CD4-positive, alpha-beta T cell (primary cell): ENCODE data around the gene UHMK1. TPM values are rescaled to one million over a fixed set of nuclear protein-coding genes. Genes with fewer than 3 reads are reported as not detected.

Source experiments
- ATAC-seq: fragments of 200-7000 bp; cut with Tn5 transposase; one replicate; pipeline ENCODE4 v1.10.0; 2022; ENCODE audit warnings: mild to moderate bottlenecking; ENCODE audit not compliant: poor library complexity
- CTCF ChIA-PET: fragments of 350-600 bp; sonication (Branson Sonifier 250); formaldehyde crosslinking; loops from one replicate; lab custom pipeline; 2021; ENCODE audit warnings: antibody characterized with exemption, inconsistent platforms; lab: Charles Lee
- POLR2A ChIA-PET: fragments of 350-600 bp; sonication (Branson Sonifier 250); formaldehyde crosslinking; loops from one replicate; lab custom pipeline; 2021; ENCODE audit warnings: antibody characterized with exemption, inconsistent platforms; lab: Charles Lee
- DNase-seq, 14 experiments: peaks; one replicate each; pipeline ENCODE4 v3.0.0-alpha.2; 2013 to 2020; ENCODE audit warnings: mixed read lengths in 2 of 14
- H3K27ac ChIP-seq, 2 donors: one replicate each; pipeline versions ENCODE4 v1.5.1 to v1.7.0; 2013; ENCODE audit warnings: low read length in 2 of 2, low read depth in 1 of 2, mild to moderate bottlenecking in 1 of 2
- H3K27me3 ChIP-seq, 2 experiments: 1 replicate in 1 of 2; 2 replicates in 1 of 2; pipeline versions ENCODE4 v1.6.1 to v1.7.0; 2013; ENCODE audit warnings: low read length in 2 of 2, control low read depth in 1 of 2, mild to moderate bottlenecking in 1 of 2, moderate library complexity in 1 of 2; ENCODE audit not compliant: insufficient read depth in 2 of 2, control insufficient read depth in 1 of 2
- H3K36me3 ChIP-seq: one replicate; pipeline ENCODE4 v1.6.1; 2013; ENCODE audit warnings: low read length, control low read depth; ENCODE audit not compliant: insufficient read depth
- H3K4me1 ChIP-seq: one replicate; pipeline ENCODE4 v1.6.1; 2013; ENCODE audit warnings: low read length, control low read depth; ENCODE audit not compliant: insufficient read depth
- H3K4me3 ChIP-seq: one replicate; pipeline ENCODE4 v1.5.1; 2013; ENCODE audit warnings: mild to moderate bottlenecking, low read length, moderate library complexity
- H3K9me3 ChIP-seq, 2 experiments: 1 replicate in 1 of 2; 2 replicates in 1 of 2; pipeline versions ENCODE4 v1.6.1 to v1.7.0; 2013; ENCODE audit warnings: low read length in 2 of 2, mild to moderate bottlenecking in 2 of 2, control low read depth in 1 of 2, moderate library complexity in 1 of 2; ENCODE audit not compliant: control insufficient read depth in 1 of 2, insufficient read depth in 1 of 2
- H3K27ac Mint-ChIP-seq: one replicate; pipeline ENCODE4 v1.8.0; 2020; ENCODE audit warnings: mixed read lengths
- H3K27me3 Mint-ChIP-seq: one replicate; pipeline ENCODE4 v1.8.0; 2021; ENCODE audit warnings: mixed read lengths
- H3K36me3 Mint-ChIP-seq: one replicate; pipeline ENCODE4 v1.8.0; 2021; ENCODE audit warnings: low read depth, mixed read lengths
- H3K4me1 Mint-ChIP-seq: one replicate; pipeline ENCODE4 v1.8.0; 2021; ENCODE audit warnings: low read depth, mixed read lengths
- H3K4me3 Mint-ChIP-seq: one replicate; pipeline ENCODE4 v1.8.0; 2020; ENCODE audit warnings: mild to moderate bottlenecking, mixed read lengths
- H3K9me3 Mint-ChIP-seq: one replicate; pipeline ENCODE4 v1.8.0; 2020; ENCODE audit warnings: mixed read lengths
- intact Hi-C, 2 experiments: fragments of 100-400 bp; cut with DNase I in 1 of 2; cut with micrococcal nuclease in 1 of 2; formaldehyde crosslinking; loops; one replicate each; pipeline versions ENCODE4 v1.15.1 to v1.9.0; 2023 to 2025; cut with DNase I, micrococcal nuclease
- total RNA-seq, 174 experiments: library from RNA in 2 of 174; stranded (reverse) in 2 of 174; gene quantifications; one replicate each; pipeline ENCODE4 v1.2.3 and lab custom pipeline; 2021 to 2026
- TF ChIP-seq, protein P1 (sequence below): fragments of 200-600 bp; IDR thresholded peaks from one replicate; pipeline ENCODE4 v1.8.0; 2022; ENCODE audit warnings: antibody characterized with exemption, mild to moderate bottlenecking

Gene UHMK1
- total RNA-seq, 2 experiments from 2014 or later = 47.3 to 47.6 TPM

- no peaks in the 10 kb centered on the region for H3K4me1 ChIP-seq
- ATAC-seq = no peak
Observed at GRCh38 chr1:162536511-162536910, 38.9 kb downstream of the UHMK1 start.

GRCh38 chr1:162537216-162537615 is 39.6 kb downstream of the UHMK1 start:
- no peak overlapping the region for H3K4me3 Mint-ChIP-seq
- H3K36me3 Mint-ChIP-seq = no peaks in the 10 kb centered on the region
- H3K4me3 ChIP-seq = no peak overlapping the region
- ChIA-PET POLR2A (no interaction called here), CTCF (interaction anchor here (1.5 to 1.7 kb wide), 2 partner anchors 9 to 11 kb away, joined by 3 read pairs; no protein-coding TSS in a partner anchor)
- H3K27ac Mint-ChIP-seq = no peak overlapping the region
- DNase-seq = no peak
- H3K36me3 ChIP-seq = no peaks in the 10 kb centered on the region
- TF ChIP-seq, protein P1, sequence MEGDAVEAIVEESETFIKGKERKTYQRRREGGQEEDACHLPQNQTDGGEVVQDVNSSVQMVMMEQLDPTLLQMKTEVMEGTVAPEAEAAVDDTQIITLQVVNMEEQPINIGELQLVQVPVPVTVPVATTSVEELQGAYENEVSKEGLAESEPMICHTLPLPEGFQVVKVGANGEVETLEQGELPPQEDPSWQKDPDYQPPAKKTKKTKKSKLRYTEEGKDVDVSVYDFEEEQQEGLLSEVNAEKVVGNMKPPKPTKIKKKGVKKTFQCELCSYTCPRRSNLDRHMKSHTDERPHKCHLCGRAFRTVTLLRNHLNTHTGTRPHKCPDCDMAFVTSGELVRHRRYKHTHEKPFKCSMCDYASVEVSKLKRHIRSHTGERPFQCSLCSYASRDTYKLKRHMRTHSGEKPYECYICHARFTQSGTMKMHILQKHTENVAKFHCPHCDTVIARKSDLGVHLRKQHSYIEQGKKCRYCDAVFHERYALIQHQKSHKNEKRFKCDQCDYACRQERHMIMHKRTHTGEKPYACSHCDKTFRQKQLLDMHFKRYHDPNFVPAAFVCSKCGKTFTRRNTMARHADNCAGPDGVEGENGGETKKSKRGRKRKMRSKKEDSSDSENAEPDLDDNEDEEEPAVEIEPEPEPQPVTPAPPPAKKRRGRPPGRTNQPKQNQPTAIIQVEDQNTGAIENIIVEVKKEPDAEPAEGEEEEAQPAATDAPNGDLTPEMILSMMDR = no peak
- H3K9me3 ChIP-seq = peaks cover 0 to 5% of the 10 kb centered on the region in 2 experiments
- no peaks in the 10 kb centered on the region for H3K27me3 ChIP-seq
- H3K9me3 Mint-ChIP-seq = no peaks in the 10 kb centered on the region
- H3K27ac ChIP-seq = no peak overlapping the region
- H3K27me3 Mint-ChIP-seq = no peaks in the 10 kb centered on the region
- intact Hi-C loops = no loop called here
- no peak for ATAC-seq
- H3K4me1 Mint-ChIP-seq = no peaks in the 10 kb centered on the region
- H3K4me1 ChIP-seq = no peaks in the 10 kb centered on the region

More at GRCh38 chr1:162536511-162536910, 38.9 kb downstream of the UHMK1 start:
- intact Hi-C loops = no loop called here
- Mint-ChIP-seq H3K9me3 (peaks cover 2% of the 10 kb centered on the region), H3K27ac (no peak overlapping the region), H3K36me3 (no peaks in the 10 kb centered on the region), H3K4me1 (no peaks in the 10 kb centered on the region), H3K27me3 (no peaks in the 10 kb centered on the region), H3K4me3 (no peak overlapping the region)
- Histone ChIP-seq H3K9me3 (peaks cover 0 to 5% of the 10 kb centered on the region in 2 experiments), H3K27ac (no peak overlapping the region), H3K4me3 (no peak overlapping the region), H3K27me3 (no peaks in the 10 kb centered on the region), H3K36me3 (no peaks in the 10 kb centered on the region)
- ChIA-PET POLR2A (no interaction called here), CTCF (no interaction called here)
- TF ChIP-seq, protein P1 = no peak
- no peak for DNase-seq

GRCh38 chr1:162538815-162539431 is 41.3 kb downstream of the UHMK1 start:
- no peaks in the 10 kb centered on the region for H3K36me3 Mint-ChIP-seq
- no peak for ATAC-seq
- no peaks in the 10 kb centered on the region for H3K27me3 Mint-ChIP-seq
- no peak overlapping the region for H3K4me3 Mint-ChIP-seq
- H3K9me3 Mint-ChIP-seq = peaks cover 5% of the 10 kb centered on the region
- Histone ChIP-seq H3K27me3 (no peaks in the 10 kb centered on the region), H3K4me3 (no peak overlapping the region), H3K9me3 (peaks cover 6 to 12% of the 10 kb centered on the region in 2 experiments), H3K4me1 (no peaks in the 10 kb centered on the region), H3K36me3 (no peaks in the 10 kb centered on the region), H3K27ac (no peak overlapping the region)
- CTCF ChIA-PET = interaction anchor here (1.5 kb wide), 1 partner anchor 9 kb away, joined by 3 read pairs; no protein-coding TSS in a partner anchor
- no peak for DNase-seq
- POLR2A ChIA-PET = no interaction called here
- H3K4me1 Mint-ChIP-seq = no peaks in the 10 kb centered on the region
- H3K27ac Mint-ChIP-seq = no peak overlapping the region
- TF ChIP-seq, protein P1 = no peak
- intact Hi-C loops = no loop called here
